ENCODE measurements around the gene LRMDA.

DNA sequence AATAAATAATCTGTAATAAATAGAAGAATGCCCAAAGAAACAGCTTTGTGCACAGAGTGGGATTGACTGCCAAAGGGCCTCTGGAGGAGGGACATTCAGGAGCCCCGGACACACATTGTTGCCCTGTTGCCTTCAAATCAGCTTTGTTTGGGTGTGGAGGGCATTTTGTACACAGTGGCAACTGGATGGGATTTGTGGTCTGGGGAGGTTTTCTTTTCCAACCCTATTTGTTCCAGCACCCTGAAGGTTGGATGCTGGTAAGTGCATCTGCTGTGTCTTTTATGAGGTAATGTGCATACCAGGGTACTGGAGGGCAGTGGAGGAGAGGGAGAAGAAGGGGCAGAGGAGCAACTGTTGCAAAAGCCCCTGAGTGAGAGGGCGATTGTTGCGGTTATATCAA is 6.3 kb downstream of the LRMDA start:
- TF ChIP-seq MAX (IDR thresholded peaks at IDR 0.05) (no peak), CEBPB (IDR thresholded peaks at IDR 0.05; ENCODE audit: low read depth, low read length) (no peak), EGR1 (IDR thresholded peaks at IDR 0.05; ENCODE audit: borderline replicate concordance, low read depth, low read length) (no peak), CTCF (IDR thresholded peaks at IDR 0.05; ENCODE audit: control extremely low read depth in 1 of 3, insufficient read depth in 1 of 3, low read depth in 1 of 3, low read length in 3 of 3) (no peak), RAD21 (IDR thresholded peaks at IDR 0.05 in 1 of 2, conservative IDR thresholded peaks at IDR 0.05 in 1 of 2; ENCODE audit: low read depth in 2 of 2, low read length in 2 of 2) (no peak), RFX5 (IDR thresholded peaks at IDR 0.05; ENCODE audit: borderline replicate concordance, low read depth, low read length) (no peak), POLR2AphosphoS5 (IDR thresholded peaks at IDR 0.05; ENCODE audit: low read depth, low read length) (no peak), TEAD4 (IDR thresholded peaks at IDR 0.05; ENCODE audit: low read depth, low read length) (no peak), EP300 (IDR thresholded peaks at IDR 0.05; ENCODE audit: borderline replicate concordance in 1 of 2, low read depth in 2 of 2, low read length in 2 of 2) (no peak), GABPA (IDR thresholded peaks at IDR 0.05; ENCODE audit: borderline replicate concordance, insufficient read depth, low read length) (no peak)
- TF ChIP-seq, protein P1, sequence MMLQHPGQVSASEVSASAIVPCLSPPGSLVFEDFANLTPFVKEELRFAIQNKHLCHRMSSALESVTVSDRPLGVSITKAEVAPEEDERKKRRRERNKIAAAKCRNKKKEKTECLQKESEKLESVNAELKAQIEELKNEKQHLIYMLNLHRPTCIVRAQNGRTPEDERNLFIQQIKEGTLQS (IDR thresholded peaks at IDR 0.05; ENCODE audit: insufficient read depth, low read depth, low read length) = no peak
